CD14-positive monocyte (primary cell): ENCODE measurements around the gene FOXP1. TPM values are rescaled to one million over a fixed set of nuclear protein-coding genes. Genes with fewer than 3 reads are reported as not detected.

ENCODE experiments used
- DNase-seq, 3 donors: peaks; one replicate each; pipeline ENCODE4 v3.0.0-alpha.2; 2011 to 2022
- H2AFZ ChIP-seq: 2 replicates; pipeline ENCODE4 v1.6.0; 2012; ENCODE audit warnings: mild to moderate bottlenecking, low read depth, low read length, inconsistent platforms; ENCODE audit not compliant: insufficient read depth, poor library complexity, severe bottlenecking
- H3K27ac ChIP-seq, 2 donors: 1 replicate in 1 of 2; 2 replicates in 1 of 2; pipeline ENCODE4 v1.5.1; 2012 to 2013; ENCODE audit warnings: low read length in 2 of 2, control low read depth in 1 of 2, inconsistent platforms in 1 of 2, low read depth in 1 of 2, mild to moderate bottlenecking in 1 of 2
- H3K27me3 ChIP-seq, 2 donors: one replicate each; pipeline versions ENCODE4 v1.6.0 to v1.6.1; 2011 to 2013; ENCODE audit warnings: low read length in 2 of 2; ENCODE audit not compliant: control insufficient read depth in 2 of 2, insufficient read depth in 2 of 2
- H3K36me3 ChIP-seq, 2 donors: replicated peaks in 1 of 2; 1 replicate in 1 of 2; 2 replicates in 1 of 2; pipeline versions ENCODE4 v1.5.1 to v1.6.1; 2012 to 2013; ENCODE audit warnings: low read length in 2 of 2, control low read depth in 1 of 2, inconsistent platforms in 1 of 2, mild to moderate bottlenecking in 1 of 2; ENCODE audit not compliant: insufficient read depth in 2 of 2, control insufficient read depth in 1 of 2
- H3K4me1 ChIP-seq, 2 donors: 1 replicate in 1 of 2; 2 replicates in 1 of 2; pipeline versions ENCODE4 v1.5.1 to v1.6.1; 2012 to 2013; ENCODE audit warnings: low read length in 2 of 2, control low read depth in 1 of 2, inconsistent platforms in 1 of 2, mild to moderate bottlenecking in 1 of 2, moderate library complexity in 1 of 2; ENCODE audit not compliant: insufficient read depth in 2 of 2, control insufficient read depth in 1 of 2
- H3K4me2 ChIP-seq: replicated peaks from 2 replicates; pipeline ENCODE3; 2012; ENCODE audit warnings: low read length, moderate library complexity, mild to moderate bottlenecking; ENCODE audit not compliant: poor library complexity, severe bottlenecking; ENCODE audit errors: extremely low read depth
- H3K4me3 ChIP-seq, 3 experiments: fragments of 200-600 bp in 1 of 3; sonication (generic) in 1 of 3; replicated peaks in 1 of 3; 1 replicate in 2 of 3; 2 replicates in 1 of 3; pipeline ENCODE4 v1.5.1; 2011 to 2013; ENCODE audit warnings: low read length in 3 of 3, mild to moderate bottlenecking in 3 of 3, control low read depth in 2 of 3, low read depth in 2 of 3, inconsistent platforms in 1 of 3, moderate library complexity in 1 of 3
- H3K79me2 ChIP-seq: 2 replicates; pipeline ENCODE4 v1.6.0; 2012; ENCODE audit warnings: mild to moderate bottlenecking, control low read depth, inconsistent platforms, low read length, moderate library complexity; ENCODE audit not compliant: insufficient read depth
- H3K9ac ChIP-seq: 2 replicates; pipeline ENCODE4 v1.6.0; 2017; ENCODE audit warnings: low read length, mild to moderate bottlenecking; ENCODE audit not compliant: insufficient read depth, poor library complexity, severe bottlenecking
- H3K9me3 ChIP-seq, 2 donors: replicated peaks in 1 of 2; 1 replicate in 1 of 2; 2 replicates in 1 of 2; pipeline versions ENCODE4 v1.5.1 to v1.6.1; 2012 to 2013; ENCODE audit warnings: low read length in 2 of 2, control low read depth in 1 of 2; ENCODE audit not compliant: control insufficient read depth in 1 of 2, insufficient read depth in 1 of 2
- H4K20me1 ChIP-seq: 2 replicates; pipeline ENCODE4 v1.6.0; 2012; ENCODE audit warnings: mild to moderate bottlenecking, low read length, control low read depth, moderate library complexity; ENCODE audit not compliant: insufficient read depth
- H3K27ac Mint-ChIP-seq, 7 donors: one replicate each; pipeline ENCODE4 v1.8.0; 2020; ENCODE audit warnings: mild to moderate bottlenecking in 7 of 7, mixed read lengths in 7 of 7, moderate library complexity in 6 of 7, inconsistent platforms in 2 of 7
- H3K27me3 Mint-ChIP-seq, 3 donors: one replicate each; pipeline ENCODE4 v1.8.0; 2021 to 2022; ENCODE audit warnings: low read depth in 3 of 3, mild to moderate bottlenecking in 3 of 3, mixed read lengths in 3 of 3, moderate library complexity in 3 of 3, inconsistent platforms in 1 of 3
- H3K36me3 Mint-ChIP-seq, 2 donors: one replicate each; pipeline ENCODE4 v1.8.0; 2020; ENCODE audit warnings: mixed read lengths in 2 of 2, inconsistent platforms in 1 of 2, mild to moderate bottlenecking in 1 of 2
- H3K4me1 Mint-ChIP-seq: one replicate; pipeline ENCODE4 v1.8.0; 2020; ENCODE audit warnings: mild to moderate bottlenecking, mixed read lengths
- H3K4me3 Mint-ChIP-seq, 2 donors: one replicate each; pipeline ENCODE4 v1.8.0; 2020; ENCODE audit warnings: mild to moderate bottlenecking in 2 of 2, mixed read lengths in 2 of 2, moderate library complexity in 1 of 2
- H3K9me3 Mint-ChIP-seq, 7 donors: one replicate each; pipeline ENCODE4 v1.8.0; 2020 to 2022; ENCODE audit warnings: mixed read lengths in 7 of 7, mild to moderate bottlenecking in 6 of 7, moderate library complexity in 6 of 7, inconsistent platforms in 2 of 7
- WGBS: methylation state at CpG from one replicate; pipeline ENCODE4 v1.1.5; 2013; ENCODE audit warnings: missing lambda C conversion rate; ENCODE audit not compliant: insufficient coverage; 5-methylcytosine and 5-hydroxymethylcytosine counted together
- intact Hi-C, 2 donors: fragments of 100-400 bp; cut with micrococcal nuclease; formaldehyde crosslinking; loops; one replicate each; pipeline versions ENCODE4 v1.15.0 to v1.15.1; 2023
- polyA plus RNA-seq, 3 donors: library from polyadenylated mRNA; depleted of rRNA in 1 of 3; unstranded in 2 of 3; stranded (reverse) in 1 of 3; fragments of 300-500 nt in 2 of 3; fragments of >200 nt in 1 of 3; fragmentation: Illumina TruSeq in 2 of 3; gene quantifications; 1 replicate in 2 of 3; 2 replicates in 1 of 3; pipeline ENCODE4 v1.2.3, GENCODE V29; 2012 to 2021
- TF ChIP-seq, protein P1 (sequence below): fragments of 200-600 bp; IDR thresholded peaks from one replicate; pipeline ENCODE4 v1.8.0; 2022; ENCODE audit warnings: antibody characterized with exemption, mild to moderate bottlenecking

The FOXP1 gene
- polyA plus RNA-seq, 3 donors = 25.7 to 42.6 (median 27.8) TPM

DNA sequence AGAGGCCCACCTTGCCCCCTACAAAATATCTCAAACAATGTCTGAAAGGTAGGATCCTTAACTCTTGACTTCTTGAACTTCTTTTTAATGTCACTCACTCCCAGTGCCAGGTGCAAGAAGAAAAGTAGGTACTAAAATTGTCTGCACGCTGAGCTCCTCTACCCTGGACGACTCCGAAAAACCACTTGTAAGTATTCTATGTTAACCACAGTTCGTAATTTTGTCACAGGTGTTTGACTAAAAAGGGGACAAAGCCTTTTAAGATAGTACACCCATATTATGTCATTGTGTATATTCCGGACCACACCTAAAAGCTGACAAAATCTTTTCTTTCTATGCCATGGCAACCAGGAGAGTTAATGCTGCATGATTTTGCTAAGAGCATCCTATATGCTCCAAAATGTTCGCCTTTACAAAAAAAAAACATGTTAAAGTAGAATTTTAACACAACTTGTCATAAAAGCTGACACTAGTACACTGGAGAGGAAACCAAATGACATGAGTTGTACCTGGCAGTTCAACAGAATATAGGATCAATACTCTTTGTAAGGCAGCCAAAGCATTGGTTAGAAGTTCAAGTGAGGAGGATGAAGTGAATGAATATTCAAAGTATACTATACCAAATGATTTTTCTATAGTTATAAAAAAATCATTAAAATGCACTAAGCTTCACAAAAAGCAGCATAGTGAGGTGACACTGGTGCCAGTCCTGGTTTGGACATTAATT is 210.5 kb downstream of the FOXP1 start:
- Histone ChIP-seq H2AFZ (no peak overlapping the region), H3K27ac (no peak overlapping the region), H3K4me2 (no peak overlapping the region), H3K27me3 (no peaks in the 10 kb centered on the region), H3K9me3 (no peaks in the 10 kb centered on the region), H3K9ac (no peak overlapping the region), H3K4me1 (peaks cover 0 to 3% of the 10 kb centered on the region in 2 donors), H3K36me3 (no peaks in the 10 kb centered on the region), H4K20me1 (peaks cover 85% of the 10 kb centered on the region), H3K4me3 (no peak overlapping the region), H3K79me2 (peaks cover 81% of the 10 kb centered on the region)
- H3K27ac Mint-ChIP-seq = no peak overlapping the region
- intact Hi-C loops = no loop called here
- TF ChIP-seq, protein P1, sequence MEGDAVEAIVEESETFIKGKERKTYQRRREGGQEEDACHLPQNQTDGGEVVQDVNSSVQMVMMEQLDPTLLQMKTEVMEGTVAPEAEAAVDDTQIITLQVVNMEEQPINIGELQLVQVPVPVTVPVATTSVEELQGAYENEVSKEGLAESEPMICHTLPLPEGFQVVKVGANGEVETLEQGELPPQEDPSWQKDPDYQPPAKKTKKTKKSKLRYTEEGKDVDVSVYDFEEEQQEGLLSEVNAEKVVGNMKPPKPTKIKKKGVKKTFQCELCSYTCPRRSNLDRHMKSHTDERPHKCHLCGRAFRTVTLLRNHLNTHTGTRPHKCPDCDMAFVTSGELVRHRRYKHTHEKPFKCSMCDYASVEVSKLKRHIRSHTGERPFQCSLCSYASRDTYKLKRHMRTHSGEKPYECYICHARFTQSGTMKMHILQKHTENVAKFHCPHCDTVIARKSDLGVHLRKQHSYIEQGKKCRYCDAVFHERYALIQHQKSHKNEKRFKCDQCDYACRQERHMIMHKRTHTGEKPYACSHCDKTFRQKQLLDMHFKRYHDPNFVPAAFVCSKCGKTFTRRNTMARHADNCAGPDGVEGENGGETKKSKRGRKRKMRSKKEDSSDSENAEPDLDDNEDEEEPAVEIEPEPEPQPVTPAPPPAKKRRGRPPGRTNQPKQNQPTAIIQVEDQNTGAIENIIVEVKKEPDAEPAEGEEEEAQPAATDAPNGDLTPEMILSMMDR = no peak
- H3K36me3 Mint-ChIP-seq = peaks cover 5 to 14% of the 10 kb centered on the region in 2 donors
- no CpG with 5 or more reads among the region's 6 CpGs for WGBS
- no peak overlapping the region for H3K4me3 Mint-ChIP-seq
- DNase-seq = no peak
- peaks cover 0 to 1% (median 0%) of the 10 kb centered on the region in 3 donors for H3K27me3 Mint-ChIP-seq
- H3K4me1 Mint-ChIP-seq = peaks cover 3% of the 10 kb centered on the region
- peaks cover 0 to 6% (median 0%) of the 10 kb centered on the region in 7 donors for H3K9me3 Mint-ChIP-seq

DNA sequence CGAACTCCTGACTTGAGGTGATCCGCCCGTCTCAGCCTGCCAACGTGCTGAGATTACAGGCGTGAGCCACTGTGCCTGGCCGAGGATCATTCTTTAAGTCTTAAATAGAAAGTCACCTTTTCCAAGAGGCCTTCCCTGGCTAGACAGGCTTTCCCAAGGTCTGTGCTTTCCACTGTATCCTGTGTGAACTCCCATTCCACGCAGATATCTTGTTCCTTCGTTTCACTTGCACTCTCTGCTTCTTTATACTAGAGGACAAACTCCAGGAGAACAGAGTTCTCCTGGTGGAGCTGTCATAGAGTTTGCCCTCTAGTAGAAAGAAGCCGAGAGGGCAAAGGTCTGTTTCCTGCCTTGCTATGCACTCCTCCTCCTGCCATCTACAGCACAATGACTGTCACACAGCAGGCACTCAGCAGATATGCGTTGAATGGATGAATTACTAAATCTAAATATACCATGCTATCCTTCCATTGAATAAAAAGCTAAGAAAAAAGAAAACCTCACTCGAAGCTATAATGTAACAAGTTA is 211.2 kb downstream of the FOXP1 start:
- H3K9me3 Mint-ChIP-seq = peaks cover 0 to 6% (median 0%) of the 10 kb centered on the region in 7 donors
- H3K4me1 ChIP-seq = peaks cover 0 to 3% of the 10 kb centered on the region in 2 donors

More for the DNA sequence above, 211.2 kb downstream of the FOXP1 start:
- Histone ChIP-seq H2AFZ (no peak overlapping the region), H3K27me3 (no peaks in the 10 kb centered on the region), H3K79me2 (peaks cover 80% of the 10 kb centered on the region), H4K20me1 (peaks cover 88% of the 10 kb centered on the region), H3K4me3 (no peak overlapping the region), H3K36me3 (no peaks in the 10 kb centered on the region), H3K9me3 (no peaks in the 10 kb centered on the region), H3K27ac (no peak overlapping the region), H3K9ac (no peak overlapping the region), H3K4me2 (no peak overlapping the region)
- Mint-ChIP-seq H3K27me3 (peaks cover 0 to 1% (median 0%) of the 10 kb centered on the region in 3 donors), H3K4me1 (peaks cover 3% of the 10 kb centered on the region), H3K4me3 (no peak overlapping the region), H3K27ac (peak overlapping the region in 2 of 7 donors; percentile 22 to 37), H3K36me3 (peaks cover 9 to 12% of the 10 kb centered on the region in 2 donors)
- no peak for DNase-seq
- TF ChIP-seq, protein P1 = no peak
- 100% methylated on average over 4 of the region's 11 CpGs for WGBS
- intact Hi-C loops = no loop called here
